OCI-LY1 (cell line): ENCODE results near the gene PRUNE2.

Experiments
- H2AFZ ChIP-seq: fragments of 200-600 bp; sonication (generic), shearing (Covaris generic); 2 replicates; pipeline ENCODE4 v1.6.0; 2014; ENCODE audit warnings: antibody characterized with exemption, mild to moderate bottlenecking, low read length
- H3F3A ChIP-seq: fragments of 200-600 bp; sonication (generic), shearing (Covaris generic); 2 replicates; pipeline ENCODE4 v1.6.0; 2014; ENCODE audit warnings: mild to moderate bottlenecking, antibody characterized with exemption, low read length, moderate library complexity; ENCODE audit not compliant: insufficient read depth
- H3K27ac ChIP-seq: fragments of 200-600 bp; sonication (generic); 2 replicates; pipeline ENCODE4 v1.5.1; 2014; ENCODE audit warnings: low read length, mixed run types, mild to moderate bottlenecking, low read depth; ENCODE audit not compliant: poor library complexity, severe bottlenecking
- H3K27me3 ChIP-seq: fragments of 200-600 bp; sonication (generic); 2 replicates; pipeline ENCODE4 v1.6.0; 2014; ENCODE audit warnings: antibody characterized with exemption, mild to moderate bottlenecking, low read length, moderate library complexity; ENCODE audit not compliant: insufficient read depth
- H3K36me3 ChIP-seq: fragments of 200-600 bp; sonication (generic); 2 replicates; pipeline ENCODE4 v1.6.1; 2014; ENCODE audit warnings: mild to moderate bottlenecking, antibody characterized with exemption, low read length, moderate library complexity, mixed read lengths; ENCODE audit not compliant: insufficient read depth
- H3K4me1 ChIP-seq: fragments of 200-600 bp; sonication (generic); 2 replicates; pipeline ENCODE4 v1.5.1; 2014; ENCODE audit warnings: mild to moderate bottlenecking, low read length, moderate library complexity; ENCODE audit not compliant: insufficient read depth, severe bottlenecking
- H3K4me2 ChIP-seq: fragments of 200-600 bp; sonication (generic), shearing (Covaris generic); 2 replicates; pipeline ENCODE4 v1.6.1; 2014; ENCODE audit warnings: low read length
- H3K4me3 ChIP-seq: fragments of 200-600 bp; sonication (generic); 2 replicates; pipeline ENCODE4 v1.5.1; 2014; ENCODE audit warnings: low read length, low read depth, mild to moderate bottlenecking, mixed read lengths; ENCODE audit not compliant: poor library complexity, severe bottlenecking
- H3K79me2 ChIP-seq: fragments of 200-600 bp; shearing (Covaris generic); 2 replicates; pipeline ENCODE4 v1.6.1; 2016; ENCODE audit warnings: mixed run types, low read length, mixed read lengths; ENCODE audit not compliant: insufficient read depth
- H3K9ac ChIP-seq: fragments of 200-600 bp; sonication (generic), shearing (Covaris generic); 2 replicates; pipeline ENCODE4 v1.6.1; 2014; ENCODE audit warnings: mild to moderate bottlenecking, low read length, mixed read lengths
- H3K9me2 ChIP-seq: fragments of 200-600 bp; sonication (generic), shearing (Covaris generic); 2 replicates; pipeline ENCODE4 v1.6.1; 2014; ENCODE audit warnings: low read depth, mild to moderate bottlenecking, low read length, mixed read lengths
- H3K9me3 ChIP-seq: fragments of 200-600 bp; shearing (Covaris generic); 2 replicates; pipeline ENCODE4 v1.6.1; 2014; ENCODE audit warnings: low read length, mixed read lengths
- H4K20me1 ChIP-seq: fragments of 200-600 bp; sonication (generic), shearing (Covaris generic); 2 replicates; pipeline ENCODE4 v1.6.0; 2016; ENCODE audit warnings: mild to moderate bottlenecking, low read length; ENCODE audit not compliant: insufficient read depth
- CTCF ChIP-seq: fragments of 200-600 bp; sonication (generic), shearing (Covaris generic); IDR thresholded peaks from 2 replicates; pipeline ENCODE4 v1.5.1; 2017; ENCODE audit warnings: mild to moderate bottlenecking, antibody characterized with exemption, low read length, moderate library complexity, mixed read lengths
- EZH2 ChIP-seq: fragments of 200-600 bp; sonication (generic), shearing (Covaris generic); IDR thresholded peaks from 2 replicates; pipeline ENCODE4 v1.8.0; 2017; ENCODE audit warnings: borderline replicate concordance, mixed run types, mild to moderate bottlenecking, antibody characterized with exemption, low read length, moderate library complexity, mixed read lengths

Gene PRUNE2

DNA sequence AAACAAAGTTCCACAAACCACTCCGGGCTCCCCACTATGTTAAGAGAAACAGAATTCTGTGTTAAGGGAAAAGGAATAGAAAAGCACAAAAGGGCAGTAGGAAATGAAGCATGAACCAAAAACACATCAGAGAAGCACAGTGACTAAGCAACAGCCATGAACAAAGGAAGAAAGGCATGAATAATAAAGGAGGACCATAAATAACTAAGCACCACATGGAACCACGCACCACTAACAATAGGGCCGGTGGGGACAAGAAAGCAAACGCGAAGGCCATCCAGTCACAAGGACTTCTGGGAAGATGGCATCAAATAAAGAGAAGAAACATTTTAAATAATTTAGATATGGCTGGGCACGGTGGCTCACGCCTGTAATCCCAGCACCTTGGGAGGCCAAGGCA, 18.0 kb downstream of the PRUNE2 start:
- Histone ChIP-seq H3K9me2 (no peaks in the 10 kb centered on the region), H3K27ac (no peak overlapping the region), H2AFZ (no peak overlapping the region), H4K20me1 (no peaks in the 10 kb centered on the region), H3K9me3 (no peaks in the 10 kb centered on the region), H3K27me3 (no peaks in the 10 kb centered on the region), H3K4me2 (0 out of 2 replicates have a peak overlapping the region, but pooled peaks have one; percentile 28), H3K4me3 (no peak overlapping the region), H3K9ac (no peak overlapping the region), H3K36me3 (no peaks in the 10 kb centered on the region), H3K4me1 (no peaks in the 10 kb centered on the region), H3K79me2 (no peaks in the 10 kb centered on the region), H3F3A (no peaks in the 10 kb centered on the region)
- TF ChIP-seq CTCF (no peak), EZH2 (no peak)

- Histone ChIP-seq H3K4me3 (no peak overlapping the region), H4K20me1 (no peaks in the 10 kb centered on the region), H3K9me3 (no peaks in the 10 kb centered on the region), H3F3A (no peaks in the 10 kb centered on the region), H3K27me3 (no peaks in the 10 kb centered on the region), H3K27ac (no peak overlapping the region), H3K9ac (no peak overlapping the region), H3K4me2 (peak overlapping the region; percentile 28; the same call in 1 of the 2 replicates), H2AFZ (no peak overlapping the region), H3K36me3 (no peaks in the 10 kb centered on the region), H3K79me2 (no peaks in the 10 kb centered on the region), H3K9me2 (no peaks in the 10 kb centered on the region), H3K4me1 (no peaks in the 10 kb centered on the region)
- TF ChIP-seq CTCF = no peak
- TF ChIP-seq EZH2 = no peak
Observed at GRCh38 chr9:76887003-76887821, 18.7 kb downstream of the PRUNE2 start.

DNA sequence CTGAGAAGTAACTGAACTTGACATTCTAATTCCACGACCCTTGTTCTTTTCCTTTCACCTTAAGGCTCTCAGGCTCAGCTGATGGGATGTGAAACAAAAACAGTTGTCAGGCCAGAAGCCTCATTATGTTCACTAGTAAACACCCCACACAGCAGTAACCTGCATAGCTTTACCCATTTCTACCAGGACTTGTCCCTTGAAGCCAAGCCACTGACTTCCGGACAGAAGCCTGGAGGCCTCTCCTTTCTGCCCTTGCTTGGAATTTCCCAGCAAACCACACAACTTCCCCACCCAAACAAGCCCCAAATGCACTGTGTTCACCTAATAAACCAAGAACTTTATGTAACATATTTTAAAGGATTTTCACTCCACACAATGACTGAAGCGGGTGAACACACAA, 19.6 kb downstream of the PRUNE2 start:
- Histone ChIP-seq H3K9ac (no peak overlapping the region), H3K4me3 (no peak overlapping the region), H3F3A (no peaks in the 10 kb centered on the region), H3K9me2 (no peaks in the 10 kb centered on the region), H3K36me3 (no peaks in the 10 kb centered on the region), H3K4me1 (no peaks in the 10 kb centered on the region), H3K9me3 (no peaks in the 10 kb centered on the region), H3K27me3 (no peaks in the 10 kb centered on the region), H3K27ac (no peak overlapping the region), H3K79me2 (no peaks in the 10 kb centered on the region), H2AFZ (no peak overlapping the region), H4K20me1 (no peaks in the 10 kb centered on the region), H3K4me2 (no peak overlapping the region)
- TF ChIP-seq EZH2 (no peak), CTCF (no peak)
